Retina (tissue), 1 donor: ENCODE data around the gene CDH23.
A peak's percentile ranks its signal among the peaks of the same experiment; 100 is the strongest.

Source experiments
- DNase-seq: peaks from one replicate; pipeline ENCODE4 v3.0.0-alpha.2; 2016

CDH23 gene

DNA sequence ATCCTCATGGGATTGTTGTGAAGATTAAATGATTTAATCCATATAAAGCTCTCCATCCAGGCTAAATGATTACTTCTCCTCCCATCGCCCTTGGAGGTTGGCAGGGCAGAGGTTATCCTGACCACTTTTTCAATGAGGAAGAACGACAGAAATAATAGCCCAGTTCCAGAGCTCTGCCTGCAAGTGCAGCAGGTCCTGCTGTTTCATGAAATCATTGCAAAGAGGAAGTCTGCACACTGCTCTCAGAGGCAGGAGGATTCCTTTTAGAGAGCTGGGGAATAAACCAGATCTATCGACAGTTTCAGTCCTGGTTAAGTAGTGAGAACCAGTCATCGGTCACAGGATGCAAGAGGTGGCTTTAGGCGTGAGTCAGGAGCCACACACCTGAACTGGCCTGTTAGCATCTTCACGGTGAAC lies 25.0 kb upstream of the CDH23 start:
- DNase-seq, result no peak

GRCh38 chr10:71372882-71373495 lies 23.7 kb upstream of the CDH23 start:
- DNase-seq, result no peak

DNA sequence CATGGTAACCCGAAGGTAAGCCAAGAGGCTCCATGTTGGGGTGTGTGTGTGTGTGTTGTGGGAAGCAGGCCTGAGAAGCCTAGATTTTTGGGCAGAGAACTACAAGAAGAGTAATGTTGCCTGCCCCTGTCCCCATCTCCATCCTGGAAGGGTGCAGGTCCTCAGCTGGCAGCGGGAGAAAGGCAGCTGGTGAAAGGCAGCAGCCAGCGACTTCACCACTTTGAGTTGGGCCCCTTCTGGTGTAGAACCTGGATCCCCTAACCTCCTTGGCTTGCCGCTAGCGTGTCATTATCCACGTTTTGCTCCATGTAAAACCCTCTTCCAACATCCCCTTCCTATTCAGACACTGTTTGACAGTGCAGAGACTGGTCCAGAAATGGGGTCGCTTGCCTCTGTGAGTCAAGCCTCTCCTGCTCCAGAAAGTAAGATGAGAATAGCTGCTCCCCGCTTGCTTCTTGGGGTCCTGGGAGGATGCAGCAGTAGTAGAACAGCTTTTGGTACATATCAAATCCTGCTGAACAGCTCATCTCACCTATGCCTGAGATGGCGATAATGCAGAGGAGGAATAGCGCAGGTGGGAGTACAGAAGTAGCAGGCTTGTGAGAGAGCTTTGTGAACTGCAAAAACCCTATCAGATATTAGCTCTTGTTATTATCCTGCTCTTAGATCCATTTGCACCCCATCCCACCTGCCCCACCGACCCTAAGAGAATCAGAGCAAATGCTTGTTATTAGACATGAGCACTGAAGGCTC lies 22.1 kb upstream of the CDH23 start:
- no peak for DNase-seq

DNA sequence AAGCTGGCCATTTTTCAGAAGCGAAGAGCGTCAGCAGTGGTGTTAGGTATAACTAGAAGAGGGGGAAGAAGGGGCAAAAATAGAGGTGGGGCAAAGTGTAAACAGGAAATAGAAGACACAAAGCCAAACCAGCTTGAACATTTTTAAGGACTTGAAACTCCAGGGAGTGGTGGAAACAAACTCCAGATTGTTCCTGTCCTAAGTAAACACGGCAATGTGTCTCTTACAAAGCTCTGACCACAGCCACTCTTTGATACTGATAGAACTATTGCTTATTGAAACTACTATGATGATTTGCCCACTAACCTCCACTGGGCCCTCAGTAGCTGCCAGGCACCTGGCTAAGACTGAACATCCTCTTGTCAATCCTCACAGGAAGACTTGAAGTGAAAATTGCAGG lies 20.8 kb upstream of the CDH23 start:
- DNase-seq, result no peak

- no peak for DNase-seq
These were observed 18.2 kb upstream of the CDH23 start for GRCh38 chr10:71378336-71379117.

- DNase-seq, result no peak
These were observed 17.5 kb upstream of the CDH23 start for GRCh38 chr10:71379118-71379766.

GRCh38 chr10:71380841-71381240 lies 15.9 kb upstream of the CDH23 start:
- DNase-seq, result no peak

DNA sequence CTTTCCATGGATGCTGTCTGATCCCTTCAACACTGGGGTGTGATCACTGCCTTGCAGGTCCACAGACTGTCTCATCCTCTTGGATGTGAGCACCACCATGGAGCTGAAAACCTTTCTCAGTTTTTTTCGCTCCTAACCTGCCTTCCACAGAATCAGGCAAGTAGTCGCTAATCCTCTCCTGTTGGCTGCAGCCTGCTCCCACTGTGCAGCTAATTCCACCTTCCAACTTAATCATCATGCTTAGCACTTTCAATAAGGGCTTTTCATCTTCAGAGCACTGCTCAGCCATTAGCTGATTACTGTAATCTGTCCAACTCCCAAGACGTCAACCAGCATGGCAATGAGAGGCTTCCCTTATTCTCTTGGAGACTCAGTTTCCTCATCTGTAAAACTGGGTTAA lies 15.1 kb upstream of the CDH23 start:
- DNase-seq, result no peak

- no peak for DNase-seq
These were observed 14.7 kb upstream of the CDH23 start for GRCh38 chr10:71382028-71382427.

DNA sequence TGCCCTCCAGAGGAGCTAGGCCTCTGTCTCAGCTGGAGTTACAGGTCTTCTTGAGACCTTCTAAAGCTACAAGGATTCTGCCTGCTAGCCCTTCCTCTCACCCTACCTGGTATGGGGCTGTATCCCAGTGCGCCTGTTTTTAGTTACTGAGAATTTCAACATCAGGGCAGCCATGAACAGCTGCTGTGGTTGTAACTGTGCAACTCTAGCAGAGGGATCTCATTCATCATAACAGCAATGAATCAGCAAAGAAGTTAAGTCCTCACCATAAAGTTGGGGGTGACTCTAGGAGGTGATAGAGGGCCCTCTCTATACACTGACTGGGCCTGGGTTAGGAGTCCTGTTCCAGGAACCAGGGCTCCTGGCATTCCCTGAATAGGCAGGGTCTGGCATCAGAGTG lies 14.0 kb upstream of the CDH23 start:
- DNase-seq, result no peak

DNA sequence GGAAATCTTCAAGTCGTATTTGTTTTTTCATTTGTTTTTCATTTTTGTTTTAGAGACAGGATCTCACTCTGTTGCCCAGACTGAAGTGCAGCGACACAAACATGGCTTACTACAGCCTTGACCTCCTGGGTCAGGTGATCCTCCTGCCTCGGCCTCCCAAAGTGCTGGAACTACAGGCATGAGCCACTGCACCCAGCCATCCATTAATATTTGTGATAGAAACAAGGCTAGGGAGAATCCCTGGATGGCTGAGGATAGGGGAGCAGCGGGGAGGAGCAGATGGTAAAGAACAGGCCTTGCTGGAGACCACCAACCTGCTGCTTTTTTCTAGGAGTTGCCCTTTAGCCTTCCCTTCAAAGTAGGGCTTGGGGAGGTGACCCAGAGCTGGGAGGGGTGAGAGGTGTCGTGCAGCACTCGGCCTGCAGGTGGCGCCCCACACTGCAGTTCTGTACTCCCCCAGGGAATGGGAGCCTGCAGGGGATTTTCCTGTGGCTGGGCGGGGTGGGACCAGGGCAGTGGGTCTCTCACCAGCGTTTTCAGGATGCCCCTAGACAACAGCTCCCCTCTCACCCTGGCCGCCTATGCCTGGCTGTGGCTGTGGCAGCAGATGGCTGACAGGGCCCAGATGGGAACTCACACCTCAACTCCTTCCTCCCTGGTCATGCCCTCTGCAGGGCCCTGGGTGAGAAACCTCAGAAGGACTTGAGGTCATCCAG lies 12.6 kb upstream of the CDH23 start:
- peak; percentile 88 for DNase-seq

DNA sequence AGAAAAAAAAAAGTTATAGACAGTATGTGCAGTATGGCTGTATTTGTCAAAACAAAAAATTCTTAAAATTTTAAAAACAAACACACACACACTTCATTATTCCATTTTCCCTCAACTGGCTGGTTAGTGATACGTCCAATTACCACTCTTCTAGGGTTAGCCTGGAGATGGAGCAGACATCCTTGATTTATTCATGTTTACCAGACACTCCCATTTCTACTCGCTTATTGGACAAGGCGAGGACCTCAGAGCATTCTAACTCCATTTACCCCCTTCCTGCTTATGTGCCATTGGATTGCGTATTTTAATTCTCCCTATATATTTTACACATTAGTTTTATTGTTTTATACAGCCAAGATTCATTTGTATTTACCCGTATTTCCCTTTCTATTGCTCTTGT lies 8.5 kb upstream of the CDH23 start:
- DNase-seq, result no peak

- no peak for DNase-seq
These were observed 8.0 kb upstream of the CDH23 start for GRCh38 chr10:71388583-71389310.

DNA sequence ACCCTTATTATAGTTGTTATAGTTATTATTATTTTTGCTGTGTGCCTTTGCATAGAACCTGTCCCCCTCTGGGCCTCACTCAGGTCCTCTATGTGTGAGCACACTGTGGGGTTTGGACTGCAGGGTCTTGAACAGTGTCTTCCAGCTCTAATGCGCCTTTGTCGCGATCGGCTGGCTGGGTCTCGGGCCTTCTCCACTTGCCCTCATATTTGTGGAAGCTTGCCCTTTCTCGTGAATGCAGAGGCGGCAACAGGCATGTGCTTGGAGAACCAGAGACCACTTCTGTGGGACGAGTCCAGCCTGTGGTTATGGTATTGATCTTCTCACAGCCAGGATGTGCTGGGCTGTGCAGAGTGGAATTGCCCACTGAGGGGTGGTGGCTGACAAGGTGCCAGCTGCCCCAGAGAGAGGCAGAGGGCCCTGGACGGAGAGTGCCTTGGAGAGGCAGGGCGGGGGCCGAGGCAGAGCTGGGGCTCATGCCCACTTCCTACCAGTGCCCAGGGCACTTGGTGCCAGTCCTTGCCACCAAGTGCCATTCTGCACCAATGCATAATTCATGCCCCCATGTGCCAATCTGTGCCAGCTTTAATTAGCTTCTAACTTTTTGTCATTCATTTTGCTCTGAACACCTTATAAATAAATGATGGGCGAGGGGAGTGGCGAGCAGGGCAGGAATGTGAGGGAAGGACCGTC lies 6.8 kb upstream of the CDH23 start:
- DNase-seq, result no peak

DNA sequence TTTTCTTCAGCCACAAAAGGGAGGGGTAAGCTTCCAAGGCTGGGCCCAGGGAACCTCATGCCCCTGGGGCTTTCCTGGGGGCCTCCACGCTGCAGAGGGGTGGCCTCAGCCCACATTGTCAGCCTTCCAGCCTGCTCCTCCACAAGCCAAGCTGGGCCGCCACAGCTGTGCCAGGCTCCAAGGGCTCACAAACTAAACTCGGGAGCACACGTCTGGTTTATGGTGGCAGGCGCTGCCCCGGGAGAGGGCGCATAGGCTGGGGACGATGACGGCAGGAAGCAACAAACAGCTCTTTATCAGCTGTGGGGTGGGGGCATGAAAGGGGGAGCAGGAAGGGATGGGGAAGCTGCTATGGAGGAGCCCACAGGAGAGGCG lies 6.3 kb upstream of the CDH23 start:
- no peak for DNase-seq

DNA sequence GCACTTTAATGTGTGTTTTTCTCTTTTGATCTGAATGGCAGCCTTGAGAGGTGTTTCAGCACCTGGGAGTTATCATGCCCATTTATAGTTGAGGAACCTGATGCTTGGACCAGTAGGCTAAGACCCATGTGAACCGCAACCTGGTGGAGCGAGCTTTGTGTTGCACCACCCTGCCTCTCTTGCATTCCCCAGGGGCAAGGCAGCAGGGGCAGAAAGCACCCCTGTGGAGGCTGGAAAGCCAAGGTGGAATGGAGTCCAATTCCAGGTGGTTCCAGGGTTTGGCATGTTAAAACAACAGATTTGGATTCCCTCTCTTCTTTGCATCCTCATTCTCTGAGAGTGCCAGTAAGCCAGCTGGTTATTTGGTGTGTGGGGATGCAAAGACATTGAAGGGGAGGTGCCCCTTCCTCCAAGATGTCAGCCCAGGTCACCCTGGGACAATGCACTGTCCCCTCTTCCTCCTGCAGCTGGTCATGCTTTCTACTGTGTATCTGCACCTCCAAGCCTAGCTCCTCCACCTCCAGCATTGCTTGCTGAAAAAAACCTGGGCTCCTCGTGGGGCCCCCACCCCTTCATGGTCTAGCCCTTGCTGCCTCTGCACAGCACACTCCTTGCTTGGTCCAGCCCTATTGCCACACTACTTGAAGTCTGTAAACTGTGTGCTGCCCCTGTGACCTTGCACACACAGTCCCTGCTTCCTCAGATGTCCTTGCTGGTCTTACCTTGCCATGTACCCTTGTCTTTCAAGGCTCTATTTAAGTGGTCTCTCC lies 5.6 kb upstream of the CDH23 start:
- DNase-seq, result no peak

DNA sequence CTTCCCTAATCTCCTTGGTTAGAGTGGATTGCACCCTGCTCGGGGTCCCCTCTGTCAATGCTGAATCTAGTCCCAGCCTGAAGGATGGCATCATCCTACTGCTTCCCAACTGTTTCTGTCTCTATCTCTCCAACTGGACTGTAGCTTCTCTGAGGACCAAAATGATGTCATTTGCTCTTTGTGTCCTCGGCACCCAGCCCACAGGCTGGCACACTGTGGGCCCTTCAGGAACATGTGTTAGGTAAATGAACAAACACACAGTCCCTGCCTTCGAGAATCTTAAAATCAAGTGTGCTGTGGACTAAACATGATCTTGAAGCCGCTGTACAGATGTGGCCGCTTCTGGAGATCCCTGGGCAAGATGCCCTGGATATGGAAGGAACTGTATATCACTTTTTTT lies 5.0 kb upstream of the CDH23 start:
- no peak for DNase-seq

DNA sequence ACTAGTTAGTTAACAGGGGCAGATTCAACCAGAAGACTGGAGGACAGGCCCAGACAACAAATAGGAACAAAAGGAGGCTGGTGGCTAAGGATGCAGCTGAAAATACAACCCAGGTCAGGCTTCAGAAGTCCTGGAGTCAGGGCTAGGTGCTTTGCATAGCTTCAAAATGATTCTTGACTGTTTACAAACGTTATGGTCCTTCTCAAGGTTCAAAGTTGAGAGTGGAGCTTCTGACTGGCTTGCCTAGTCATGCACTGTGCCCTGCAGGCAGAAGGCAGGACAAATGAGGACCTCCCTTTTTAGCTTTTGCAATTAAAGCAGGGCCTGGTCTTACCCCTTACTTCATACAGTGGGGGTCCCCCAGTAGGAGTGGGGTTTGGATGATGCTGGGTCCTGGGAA lies 4.4 kb upstream of the CDH23 start:
- no peak for DNase-seq

GRCh38 chr10:71392791-71393781 lies 3.6 kb upstream of the CDH23 start:
- DNase-seq, result no peak
